ENCODE measurements around the gene TRPM2.

- TF ChIP-seq REST (IDR thresholded peaks at IDR 0.05; ENCODE audit: borderline replicate concordance in 1 of 2, low read depth in 1 of 2, low read length in 2 of 2) (no peak), EZH2 (conservative IDR thresholded peaks at IDR 0.05; ENCODE audit: low read depth, low read length) (no peak), JUNB (CRISPR knock-in tag; IDR thresholded peaks at IDR 0.05; ENCODE audit: borderline replicate concordance) (no peak), TCF7L2 (IDR thresholded peaks at IDR 0.05; ENCODE audit: low read depth, low read length) (no peak), POLR2AphosphoS5 (IDR thresholded peaks at IDR 0.05; ENCODE audit: low read depth, low read length) (no peak), NFIB (CRISPR knock-in tag; IDR thresholded peaks at IDR 0.05; ENCODE audit: borderline replicate concordance) (no peak), MXD3 (CRISPR knock-in tag; IDR thresholded peaks at IDR 0.05) (no peak)
These were observed 137.4 kb downstream of the TRPM2 start for GRCh38 chr21:44490816-44491215.

Data from HepG2 (cell line).